CD4-positive, alpha-beta T cell treated with Interleukin-4 for 1 hour (primary cell): ENCODE measurements around the gene C16orf95.

Source experiments
- DNase-seq, 2 donors: peaks; one replicate each; pipeline ENCODE4 v3.0.0-alpha.2; 2020 to 2022

C16orf95 gene

DNA sequence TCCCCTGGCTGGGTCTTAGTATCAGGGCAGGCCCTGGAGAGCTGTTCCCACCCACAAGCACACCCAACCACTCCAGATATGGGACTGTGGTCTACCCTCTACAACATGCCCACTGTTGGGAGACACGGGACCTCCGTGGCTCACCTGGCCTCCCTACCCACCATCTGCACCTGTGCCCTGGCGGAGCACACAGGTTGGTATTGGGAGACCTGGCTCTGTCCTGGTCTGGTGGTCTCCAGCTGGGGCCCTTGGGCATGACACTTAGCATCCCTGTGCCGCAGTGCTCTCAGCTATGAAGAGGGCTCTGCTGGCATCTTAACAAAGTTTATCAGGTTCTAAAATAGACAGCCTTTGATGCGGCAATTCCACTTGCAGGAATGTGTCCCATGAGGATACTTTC lies 5.8 kb downstream of the C16orf95 start:
- no peak for DNase-seq

DNA sequence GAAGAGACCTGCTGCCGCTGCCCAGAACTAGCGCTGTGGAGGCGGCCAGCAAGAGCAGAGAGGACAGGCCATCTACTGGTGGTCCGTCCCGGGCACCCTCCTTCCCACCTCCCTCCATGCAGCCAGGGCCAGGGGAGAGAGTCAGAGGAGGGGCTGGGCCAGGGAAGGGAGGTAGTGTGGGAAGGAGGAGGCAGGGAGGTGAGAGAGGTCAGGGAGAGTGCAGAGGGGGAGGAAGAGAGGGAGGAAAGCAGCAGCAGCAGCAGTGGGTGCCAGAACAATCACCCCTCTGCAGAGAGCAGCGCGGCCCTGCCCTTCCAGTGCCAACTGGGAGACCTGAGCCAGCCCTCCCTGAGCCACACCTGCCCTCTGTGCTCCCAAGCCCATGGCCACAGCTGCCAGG lies 6.6 kb downstream of the C16orf95 start:
- DNase-seq, result no peak

DNA sequence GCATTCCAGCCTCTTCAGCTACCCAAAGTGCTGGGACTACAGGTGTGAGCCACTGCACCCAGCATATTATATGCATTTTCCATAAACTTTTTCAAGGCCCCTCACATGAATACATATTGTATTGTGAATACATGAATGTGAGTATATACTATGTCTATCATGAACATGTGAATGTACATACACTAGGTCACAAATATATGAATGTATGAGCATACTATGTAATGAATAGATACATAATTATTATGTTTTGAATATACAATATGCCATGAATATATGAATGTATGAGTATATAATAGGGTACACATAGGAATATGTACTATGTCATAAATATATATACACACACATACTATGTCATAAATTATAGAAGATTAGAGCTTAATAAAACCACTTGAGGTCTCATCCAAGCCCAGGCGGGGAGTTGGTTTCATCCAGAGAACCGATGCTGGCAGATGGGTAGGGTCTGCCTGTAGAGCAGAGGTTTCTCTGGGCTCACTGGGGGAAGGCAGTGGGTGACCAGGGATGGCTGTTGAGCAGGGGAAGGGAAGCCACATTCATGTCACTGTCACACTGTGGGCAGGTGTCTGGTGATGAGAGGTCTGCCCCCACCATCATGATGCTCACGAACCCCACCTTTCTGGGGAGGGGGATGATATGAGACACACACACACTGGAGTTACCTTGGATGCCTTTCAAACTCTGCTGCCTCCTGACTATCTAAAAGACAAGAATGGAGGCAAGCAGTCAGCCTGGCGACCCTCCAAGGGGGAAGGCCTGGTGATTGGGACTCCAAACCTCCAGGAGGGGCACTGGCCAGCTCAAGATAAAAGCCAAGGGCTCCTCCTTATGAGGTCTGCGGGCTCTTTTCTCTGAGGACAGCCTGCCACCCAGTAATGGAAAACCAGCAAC lies 7.3 kb downstream of the C16orf95 start:
- no peak for DNase-seq

DNA sequence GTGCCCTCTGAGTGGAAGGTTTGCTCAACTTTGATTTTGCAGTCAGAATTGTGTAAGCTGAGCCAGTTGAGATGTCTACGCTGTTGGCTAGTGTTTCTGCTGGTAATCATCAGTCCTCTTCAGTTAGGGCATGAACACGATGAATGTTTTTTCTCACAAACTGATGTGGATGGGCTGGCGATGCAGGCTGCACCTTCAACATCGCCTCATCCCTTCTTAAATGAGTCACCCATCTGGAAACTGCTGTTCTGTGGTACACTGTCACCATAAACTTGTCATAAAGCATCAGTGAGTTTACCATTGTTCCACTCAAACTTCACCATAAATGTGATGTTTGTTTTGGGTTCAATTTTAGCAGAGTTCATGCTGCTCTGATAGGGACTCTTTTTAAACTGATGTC lies 8.4 kb downstream of the C16orf95 start:
- no peak for DNase-seq

DNA sequence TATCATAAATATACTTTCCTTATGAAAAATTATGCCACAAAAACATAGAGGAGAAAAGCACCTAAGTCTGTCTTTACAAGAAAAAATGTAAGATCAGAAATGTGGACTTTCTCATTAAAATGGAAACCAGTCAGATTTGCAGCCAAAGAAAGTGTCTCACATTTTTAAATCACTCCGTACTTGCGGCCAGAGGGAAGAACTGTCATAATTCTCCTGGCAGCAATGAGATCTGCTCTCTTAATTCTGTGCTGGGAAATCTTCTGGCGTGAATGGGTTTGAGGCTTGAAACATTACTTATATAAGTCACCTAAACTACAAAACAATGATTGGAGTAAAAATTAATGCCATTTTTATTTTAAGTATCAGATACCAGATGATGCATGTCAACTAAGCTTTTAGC lies 10.7 kb downstream of the C16orf95 start:
- no peak for DNase-seq

DNA sequence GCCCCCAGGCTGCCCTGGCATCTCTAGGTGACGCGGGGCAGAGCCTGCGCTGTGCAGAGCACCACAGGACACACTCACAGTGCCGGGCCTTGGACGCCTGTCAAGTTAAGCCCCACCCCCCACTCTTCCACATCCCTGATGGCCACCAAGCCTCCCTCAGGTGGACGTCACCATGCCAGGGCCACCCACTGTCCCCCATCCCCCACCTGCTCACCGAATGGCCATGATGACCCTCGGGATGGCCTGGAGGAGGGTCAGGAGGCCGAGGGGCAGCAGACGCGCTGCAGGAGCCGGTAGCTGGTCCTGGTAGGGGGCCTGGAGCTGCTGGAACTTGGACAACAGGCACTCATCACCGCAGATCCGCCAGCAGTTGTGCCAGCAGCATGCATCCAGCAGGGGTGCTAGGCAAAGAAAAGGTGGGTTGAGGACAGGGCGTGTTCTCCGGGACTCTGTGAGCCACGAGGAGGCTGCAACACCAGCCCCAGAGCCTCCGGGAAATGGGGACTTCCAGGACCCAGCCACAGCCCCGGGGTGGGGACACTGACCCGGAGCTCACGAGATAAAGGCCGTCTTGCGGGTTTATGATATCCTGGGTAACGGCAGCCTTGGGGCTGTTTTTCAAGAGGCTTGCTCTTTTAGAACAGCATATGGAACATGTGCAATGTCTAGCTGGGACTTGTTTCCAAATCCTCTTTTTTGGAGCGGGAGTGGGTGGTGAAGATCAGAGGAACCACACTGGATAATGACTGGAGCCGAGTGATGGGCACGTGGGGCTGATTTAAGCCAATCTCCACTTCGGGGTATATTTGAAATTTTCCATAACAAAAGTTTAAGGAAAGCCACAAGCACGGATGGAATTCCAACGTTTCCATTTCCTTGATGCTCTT lies 11.4 kb downstream of the C16orf95 start:
- no peak for DNase-seq

DNA sequence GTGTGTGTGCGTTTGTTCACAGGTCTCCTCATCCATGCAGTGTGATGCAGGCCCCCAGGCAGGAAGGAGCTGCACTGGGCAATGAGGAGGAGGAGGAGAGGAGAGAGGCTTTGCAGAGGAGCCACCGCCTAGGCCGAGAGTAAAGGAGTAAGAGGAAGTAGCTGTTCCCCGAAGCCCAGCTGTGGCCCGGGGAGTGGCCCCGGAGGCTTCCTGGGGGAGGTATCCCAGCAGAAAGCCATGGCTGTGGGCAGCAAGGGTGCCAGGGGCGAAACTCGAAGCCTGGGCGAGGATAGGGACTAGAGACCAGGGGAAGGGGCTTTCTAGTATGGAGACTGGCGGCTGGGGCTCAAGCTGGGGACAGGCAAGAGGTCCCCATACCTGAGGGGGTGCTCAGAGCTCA lies 12.2 kb downstream of the C16orf95 start:
- no peak for DNase-seq

DNA sequence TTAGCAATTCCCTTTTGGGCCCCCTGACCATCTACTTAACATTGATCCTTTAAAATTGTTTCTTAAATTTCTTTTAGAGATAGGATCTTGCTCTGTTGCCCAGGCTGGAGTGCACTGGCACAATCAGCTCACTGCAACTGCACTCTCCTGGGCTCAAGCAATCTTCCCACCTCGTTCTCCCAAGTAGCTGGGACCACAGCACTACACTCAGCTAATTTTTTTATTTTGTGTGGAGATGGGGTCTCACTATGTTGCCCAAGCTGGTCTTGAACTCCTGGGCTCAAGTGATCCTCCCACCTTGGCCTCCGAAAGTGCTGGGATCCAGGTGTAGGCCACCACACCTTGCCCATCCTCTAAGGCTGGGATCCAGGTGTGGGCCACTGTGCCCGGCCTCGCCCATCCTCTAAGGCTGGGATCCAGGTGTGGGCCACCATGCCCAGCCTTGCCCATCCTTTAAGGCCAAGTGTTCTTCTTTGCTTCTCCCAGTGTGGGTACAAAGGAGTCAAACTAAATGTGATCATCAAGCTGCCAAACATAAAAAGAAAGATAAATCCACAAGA lies 13.2 kb downstream of the C16orf95 start:
- DNase-seq, result no peak

DNA sequence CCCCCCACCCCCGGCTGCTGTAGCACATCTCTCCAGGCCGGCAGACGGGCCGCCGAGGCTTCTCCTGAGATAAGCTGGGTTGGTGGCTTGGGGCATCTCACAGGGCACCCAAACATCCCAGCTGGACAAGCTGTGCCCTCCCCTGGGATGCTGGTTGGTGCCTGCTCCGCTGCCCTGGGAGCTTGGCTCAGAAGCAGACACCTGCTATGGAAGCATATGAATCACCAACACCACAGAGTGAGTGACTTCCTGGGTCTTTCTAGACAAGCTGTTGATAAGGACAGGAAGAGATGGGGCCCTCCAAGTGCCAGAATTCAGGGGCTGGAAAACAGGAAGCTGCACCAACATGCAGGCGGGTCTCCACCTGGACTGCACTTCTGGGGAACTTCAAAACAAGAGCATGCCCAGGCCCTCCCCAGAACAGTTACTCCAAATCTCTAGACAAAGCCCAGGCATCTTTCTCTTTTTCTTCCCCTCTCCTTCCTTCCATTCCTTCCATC lies 13.7 kb downstream of the C16orf95 start:
- DNase-seq, result no peak

DNA sequence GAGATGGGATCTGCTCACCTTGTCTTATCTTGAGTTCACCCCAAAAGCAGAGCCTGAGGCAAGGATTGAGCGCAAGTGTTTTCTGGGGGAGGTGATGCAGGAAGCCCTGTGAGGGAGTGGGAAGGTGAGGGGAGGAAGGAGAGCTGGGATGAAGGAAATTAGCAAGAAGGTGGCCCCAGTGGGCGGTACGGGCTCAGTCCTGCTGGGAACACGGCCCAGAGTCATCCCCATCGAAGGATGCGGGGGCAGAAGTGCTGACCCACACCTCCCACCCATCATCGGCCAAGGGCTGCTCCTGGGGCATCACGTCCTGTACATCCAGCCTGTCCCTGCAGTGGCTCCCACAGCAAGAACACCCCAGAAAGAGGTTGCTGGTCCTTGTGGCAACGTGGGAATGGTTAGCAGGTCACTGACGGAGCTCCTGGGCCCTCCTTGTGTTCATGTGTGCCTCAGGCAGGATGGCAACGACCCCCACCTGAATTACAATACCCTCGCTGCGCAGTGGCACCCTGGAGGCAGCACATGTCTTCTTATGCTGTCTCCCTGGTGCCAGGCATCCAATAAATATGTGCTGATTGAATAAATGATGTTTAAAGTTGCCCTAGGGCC lies 18.2 kb downstream of the C16orf95 start:
- DNase-seq, result no peak

DNA sequence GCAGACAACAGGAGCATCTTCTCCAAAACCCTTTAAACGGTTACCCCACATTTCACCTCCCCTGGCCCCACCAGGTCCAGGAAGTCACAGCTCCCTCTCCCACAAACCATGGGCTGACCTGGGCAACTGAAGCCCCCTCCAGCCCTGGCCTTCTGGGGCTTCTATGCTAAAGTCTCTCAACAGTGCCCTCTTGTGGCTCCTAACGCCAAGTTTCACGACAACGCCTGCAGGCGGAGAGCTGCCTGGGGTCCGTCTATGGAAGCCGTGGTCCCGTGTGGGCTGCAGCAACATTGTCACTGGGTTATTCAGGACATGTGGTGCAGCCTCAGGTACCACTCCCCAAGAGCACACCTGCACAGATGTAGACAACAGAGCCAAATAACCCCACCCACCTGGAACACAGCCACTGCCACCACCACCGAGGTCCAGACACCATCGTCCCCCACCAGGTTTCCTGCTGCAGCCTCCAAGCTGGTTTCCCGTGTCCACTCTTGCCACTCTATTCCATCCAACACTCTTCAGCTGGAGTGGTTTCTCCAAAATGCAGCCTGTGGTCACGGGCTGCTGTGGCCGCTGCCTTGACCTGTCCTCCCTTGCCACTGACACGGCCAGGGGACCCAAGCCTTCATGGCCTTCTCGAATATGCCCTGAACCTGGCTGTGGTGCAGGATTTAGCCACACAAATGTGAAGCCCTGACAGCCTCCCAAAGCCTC lies 19.1 kb downstream of the C16orf95 start:
- DNase-seq, result peak; percentile 23 to 36

DNA sequence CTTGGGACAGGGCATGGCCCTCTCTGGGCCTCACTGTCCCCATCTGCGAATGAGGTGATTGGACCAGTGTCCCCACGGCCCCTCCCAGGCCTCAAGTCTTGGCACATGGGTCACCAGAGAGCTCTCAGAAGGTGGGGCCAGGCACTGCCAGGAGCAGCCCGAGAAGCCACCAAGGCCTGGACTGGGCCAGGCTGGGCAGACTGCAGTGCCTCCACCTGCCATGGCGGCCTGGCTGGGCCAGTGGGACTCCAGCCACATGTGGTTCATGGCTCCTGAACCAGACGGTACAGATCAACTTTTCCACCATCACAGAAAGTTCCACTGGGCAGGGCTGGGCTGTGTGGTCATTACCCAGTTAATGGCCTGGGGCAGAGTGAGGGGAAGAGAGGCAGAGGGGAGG lies 19.8 kb downstream of the C16orf95 start:
- DNase-seq, result no peak

DNA sequence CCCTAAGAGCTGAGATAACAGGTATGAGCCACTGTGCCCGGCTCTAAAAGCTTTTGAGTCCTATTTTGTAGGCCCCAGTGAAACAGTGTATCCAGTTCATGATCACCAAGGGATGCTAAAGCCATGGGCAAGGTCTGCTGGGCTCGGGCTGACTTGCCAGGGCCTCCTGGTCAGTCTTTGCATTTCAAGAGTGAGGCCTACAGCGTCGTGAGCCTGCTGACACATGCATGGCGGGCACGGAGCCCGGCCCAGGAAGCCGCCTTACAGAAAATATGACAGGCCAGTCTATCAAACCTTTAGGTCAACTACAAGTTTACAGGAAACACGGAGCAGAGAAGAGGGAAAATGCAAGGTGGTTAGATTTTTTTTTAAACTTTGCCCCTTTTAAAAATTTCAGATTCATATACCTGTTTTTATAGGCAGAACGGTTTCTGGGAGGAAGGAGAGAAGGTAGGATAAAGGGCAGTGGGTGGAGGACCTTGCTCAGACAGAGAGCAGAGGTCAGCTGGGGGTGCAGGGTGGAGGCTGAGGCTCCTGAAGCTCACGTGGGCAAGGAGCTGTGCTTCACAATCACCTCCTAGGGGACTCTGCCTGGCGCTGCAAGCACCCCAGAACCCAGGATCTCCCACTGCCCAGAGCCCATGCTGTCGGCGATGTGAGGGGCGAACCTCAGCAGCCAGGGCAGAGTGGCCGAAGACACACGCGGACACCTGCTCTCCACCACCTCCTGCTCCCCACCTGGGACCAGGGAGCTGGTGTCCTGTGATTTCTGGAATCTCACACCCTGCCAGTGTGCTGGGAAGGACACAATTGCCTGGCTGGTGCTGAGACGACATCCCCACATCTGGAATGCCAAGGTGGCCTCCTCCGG lies 21.3 kb downstream of the C16orf95 start:
- DNase-seq, result no peak

DNA sequence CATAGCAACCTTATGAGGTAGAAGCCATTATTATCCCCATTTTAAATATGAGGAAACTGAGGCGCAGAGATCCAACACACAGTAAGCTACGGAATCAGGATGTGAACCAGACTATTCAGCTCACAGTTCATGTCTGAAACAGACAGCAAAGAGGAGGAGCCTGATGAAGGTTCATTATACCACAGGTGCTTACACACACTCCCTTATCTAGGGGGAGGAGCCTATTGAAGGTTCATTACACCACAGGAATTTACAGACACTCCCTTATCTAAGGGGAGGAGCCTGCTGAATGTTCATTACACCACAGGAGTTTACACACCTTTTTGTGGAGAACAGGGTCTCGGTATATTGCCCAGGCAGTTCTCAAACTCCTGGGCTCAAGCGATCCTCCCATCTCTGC lies 21.9 kb downstream of the C16orf95 start:
- DNase-seq, result peak in 1 of 2 donors; percentile 33

DNA sequence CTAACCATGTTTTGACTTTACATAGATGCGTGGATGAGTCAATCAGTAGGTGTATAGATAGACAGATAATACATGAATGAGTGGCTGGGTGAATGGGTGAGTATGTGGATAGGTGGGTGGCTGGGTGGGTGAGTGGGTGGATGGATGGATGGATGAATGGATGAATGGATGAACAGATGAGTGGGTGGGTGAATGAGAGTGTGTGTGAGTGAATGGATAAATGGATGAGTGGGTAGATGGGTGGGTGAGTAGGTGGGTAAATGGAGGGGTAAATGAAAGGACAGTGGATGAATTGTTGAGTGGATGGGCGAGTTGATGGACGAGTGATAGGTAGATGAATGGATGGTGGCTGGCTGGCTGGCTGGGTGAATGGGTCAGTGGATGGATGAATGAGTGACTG lies 23.2 kb downstream of the C16orf95 start:
- no peak for DNase-seq

DNA sequence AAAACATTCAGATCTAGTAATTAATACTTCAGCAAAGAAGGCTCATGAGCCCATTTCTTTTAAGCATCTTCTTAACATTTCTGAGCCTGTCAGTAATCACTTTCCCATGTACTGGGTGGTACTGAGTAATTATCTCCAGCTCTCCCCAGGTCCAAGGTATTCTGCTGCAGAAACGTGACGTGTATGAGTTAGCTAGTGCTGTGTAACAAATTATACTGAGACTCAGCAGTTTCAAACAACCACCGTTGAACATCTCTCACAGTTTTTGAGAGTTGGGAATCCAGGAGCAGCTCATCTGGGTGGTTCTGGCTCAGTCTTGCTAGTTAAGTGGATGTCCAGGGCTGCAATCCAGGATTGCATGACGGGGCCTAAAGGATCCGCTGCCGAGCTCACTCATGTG lies 25.2 kb downstream of the C16orf95 start:
- no peak for DNase-seq

DNA sequence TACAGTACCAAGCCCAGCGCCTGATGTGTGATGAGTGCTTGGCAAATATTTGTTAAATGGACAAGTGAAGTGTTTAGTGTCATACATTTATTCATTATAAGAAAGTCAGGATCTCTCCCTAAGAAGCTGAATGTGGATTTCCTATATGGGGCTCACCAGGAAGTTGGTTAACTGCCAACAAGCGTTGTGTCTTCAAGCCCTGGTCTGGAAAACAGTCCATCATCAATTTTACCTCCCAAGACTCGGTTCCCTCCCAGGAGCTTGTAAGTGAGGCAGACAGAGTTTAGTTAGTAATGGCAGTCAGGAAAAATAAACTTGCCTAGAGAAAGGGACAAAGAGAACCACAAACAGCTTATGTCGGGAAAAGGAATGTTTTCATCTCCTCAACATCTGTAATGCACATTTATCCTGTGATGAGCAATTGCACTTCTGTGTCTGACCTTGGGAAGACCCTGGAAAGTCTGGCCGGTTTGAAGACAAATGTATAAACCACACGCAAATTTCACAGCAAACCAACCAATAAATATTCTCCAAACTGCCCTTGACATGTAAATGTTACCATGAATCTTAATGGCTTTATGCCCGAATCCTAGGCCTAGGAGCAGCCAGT lies 28.3 kb downstream of the C16orf95 start:
- DNase-seq, result no peak

DNA sequence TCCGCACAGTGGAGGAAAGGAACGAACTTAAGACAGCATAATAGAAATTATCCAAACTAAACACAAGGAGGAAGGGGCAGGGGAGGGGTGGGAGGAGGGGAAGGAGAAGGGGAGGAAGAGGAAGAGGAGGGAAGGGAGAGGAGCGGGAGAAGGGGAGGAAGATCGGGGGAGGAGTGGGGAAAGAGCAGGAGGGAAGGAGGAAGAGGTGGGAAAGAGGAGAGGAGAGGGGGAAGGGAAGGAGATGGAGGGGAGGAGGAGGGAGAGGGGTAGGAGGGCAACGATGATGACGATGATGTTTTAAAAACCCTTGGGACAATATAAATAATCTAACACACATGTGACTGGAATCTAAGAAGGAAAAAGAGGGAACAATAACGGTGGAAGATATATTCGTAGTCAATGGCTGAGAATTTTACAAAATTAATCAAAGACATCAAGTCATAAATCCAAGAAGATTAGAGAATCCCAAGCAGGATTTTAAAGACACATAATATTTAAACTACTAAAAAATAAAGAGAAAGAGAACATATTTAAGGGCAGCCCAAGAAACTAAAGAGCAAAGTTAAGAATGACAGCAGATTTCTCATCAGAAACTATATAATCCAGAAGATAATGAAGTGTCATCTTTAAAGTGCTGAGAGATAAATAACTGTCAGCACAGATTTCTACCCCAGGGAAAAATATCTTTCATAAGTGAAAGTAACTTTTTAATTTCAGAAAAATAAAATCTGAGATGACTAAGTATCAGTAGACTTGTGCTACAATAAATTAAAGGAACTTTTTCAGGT lies 30.2 kb downstream of the C16orf95 start:
- no peak for DNase-seq

DNA sequence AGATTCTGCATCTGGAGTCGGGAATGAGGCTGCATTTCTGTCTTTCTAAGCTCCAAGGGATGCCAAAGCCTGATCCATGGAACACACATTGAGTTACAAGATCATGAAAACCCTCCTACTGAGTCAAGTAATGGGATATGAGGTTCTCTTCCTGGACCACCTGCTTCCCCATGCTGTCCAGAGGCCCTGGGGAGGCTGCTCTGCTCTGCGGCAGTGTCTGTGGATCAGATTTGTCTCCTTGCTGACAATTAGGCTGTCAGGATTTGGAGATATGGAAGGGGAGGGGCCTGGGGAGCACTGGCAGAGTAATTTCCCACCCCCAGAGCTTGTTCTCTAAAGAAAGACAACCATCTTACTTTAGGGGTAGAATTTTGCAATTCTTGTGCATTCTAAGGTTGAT lies 33.0 kb downstream of the C16orf95 start:
- no peak for DNase-seq

DNA sequence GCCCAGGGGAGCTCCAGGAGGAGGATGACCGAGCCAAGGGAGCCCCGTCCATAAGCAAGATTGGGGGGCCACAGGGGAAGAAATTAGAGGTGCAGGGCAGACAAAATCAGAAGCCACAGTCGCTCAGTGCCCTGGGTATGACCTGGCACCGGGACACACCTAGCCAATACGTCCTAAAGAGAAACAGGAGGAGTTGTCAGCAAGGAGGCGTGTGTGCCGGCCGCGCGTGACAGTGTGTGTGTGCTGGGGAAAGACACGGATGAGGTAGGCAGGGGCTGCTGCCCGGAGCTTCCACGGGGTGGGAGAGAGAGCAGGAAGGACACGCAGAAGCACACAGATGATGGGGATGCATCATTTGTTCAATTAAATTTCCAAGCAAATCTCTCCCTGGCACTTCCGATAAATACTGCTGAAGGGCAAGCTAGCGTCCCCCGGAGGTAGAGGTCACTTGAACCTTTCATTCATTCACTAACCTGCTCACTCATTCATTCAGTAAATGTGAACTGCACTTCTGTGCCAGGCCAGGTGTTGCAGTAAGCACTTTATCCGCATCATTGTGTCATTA lies 38.0 kb downstream of the C16orf95 start:
- DNase-seq, result no peak
